SU-DHL-6 (cell line): ENCODE results near the gene NAV2.

Experiments used
- H2AFZ ChIP-seq: fragments of 200-600 bp; sonication (generic); 2 replicates; pipeline ENCODE4 v1.6.1; 2014; ENCODE audit warnings: low read depth, mild to moderate bottlenecking, moderate library complexity, mixed read lengths, antibody characterized with exemption, low read length; ENCODE audit not compliant: severe bottlenecking
- H3F3A ChIP-seq: fragments of 200-600 bp; shearing (Covaris generic); 2 replicates; pipeline ENCODE4 v1.6.0; 2016; ENCODE audit warnings: antibody characterized with exemption, mild to moderate bottlenecking; ENCODE audit not compliant: insufficient read depth
- H3K27ac ChIP-seq: fragments of 200-600 bp; sonication (generic); 2 replicates; pipeline ENCODE4 v1.5.1; 2016; ENCODE audit warnings: low read depth, mild to moderate bottlenecking, low read length, moderate library complexity, mixed read lengths
- H3K27me3 ChIP-seq: fragments of 200-600 bp; sonication (generic), shearing (Covaris generic); 2 replicates; pipeline ENCODE4 v1.6.0; 2014; ENCODE audit warnings: mild to moderate bottlenecking, low read length
- H3K36me3 ChIP-seq: fragments of 200-600 bp; sonication (generic); 2 replicates; pipeline ENCODE4 v1.6.1; 2014; ENCODE audit warnings: mild to moderate bottlenecking, low read length, mixed read lengths
- H3K4me2 ChIP-seq: fragments of 300-600, 200-600 bp; shearing (Covaris generic), sonication (generic); 2 replicates; pipeline ENCODE4 v1.6.0; 2014; ENCODE audit warnings: low read length, low read depth, mild to moderate bottlenecking; ENCODE audit not compliant: poor library complexity, severe bottlenecking
- H3K4me3 ChIP-seq: fragments of 200-600 bp; sonication (generic); 2 replicates; pipeline ENCODE4 v1.5.1; 2014; ENCODE audit warnings: antibody characterized with exemption, low read length, mild to moderate bottlenecking, mixed read lengths; ENCODE audit not compliant: insufficient read depth, poor library complexity, severe bottlenecking
- H3K79me2 ChIP-seq: fragments of 200-600 bp; sonication (generic); 2 replicates; pipeline ENCODE4 v1.6.1; 2014; ENCODE audit warnings: mild to moderate bottlenecking, low read length, moderate library complexity; ENCODE audit not compliant: insufficient read depth
- H3K9ac ChIP-seq: fragments of 200-600 bp; sonication (generic); 2 replicates; pipeline ENCODE4 v1.7.0; 2014; ENCODE audit warnings: mild to moderate bottlenecking, low read length
- H3K9me2 ChIP-seq: fragments of 200-600 bp; sonication (generic); replicated peaks from 2 replicates; pipeline ENCODE4 v1.6.1; 2014; ENCODE audit warnings: low read length; ENCODE audit not compliant: insufficient read depth
- H3K9me3 ChIP-seq: fragments of 200-600 bp; sonication (generic); 2 replicates; pipeline ENCODE4 v1.6.1; 2014; ENCODE audit warnings: low read length, mixed read lengths; ENCODE audit not compliant: insufficient read depth
- H4K20me1 ChIP-seq: fragments of 200-600 bp; sonication (generic); 2 replicates; pipeline ENCODE4 v1.6.1; 2014; ENCODE audit warnings: low read depth, mild to moderate bottlenecking, antibody characterized with exemption, low read length, moderate library complexity, mixed read lengths
- CTCF ChIP-seq: fragments of 200-600 bp; sonication (generic); IDR thresholded peaks from one replicate; pipeline ENCODE4 v1.5.1; 2017; ENCODE audit warnings: antibody characterized with exemption, mild to moderate bottlenecking, low read length, moderate library complexity; ENCODE audit not compliant: insufficient read depth, poor library complexity, severe bottlenecking
- EZH2phosphoT487 ChIP-seq: fragments of 200-600 bp; sonication (generic), shearing (Covaris generic); conservative IDR thresholded peaks from 2 replicates; pipeline ENCODE4 v1.6.1; 2018; ENCODE audit warnings: mild to moderate bottlenecking, antibody characterized with exemption, low read length, moderate library complexity, mixed read lengths

The NAV2 gene

GRCh38 chr11:19746086-19746485, 33.4 kb downstream of the NAV2 start:
- Histone ChIP-seq H3K4me2 (no peak overlapping the region), H3K27me3 (no peaks in the 10 kb centered on the region), H2AFZ (no peak overlapping the region), H3K4me3 (no peak overlapping the region), H3K79me2 (no peaks in the 10 kb centered on the region), H4K20me1 (no peaks in the 10 kb centered on the region), H3K9me3 (no peaks in the 10 kb centered on the region), H3K27ac (no peak overlapping the region), H3F3A (no peaks in the 10 kb centered on the region), H3K36me3 (no peaks in the 10 kb centered on the region), H3K9me2 (no peaks in the 10 kb centered on the region), H3K9ac (no peak overlapping the region)
- TF ChIP-seq EZH2phosphoT487 (no peak), CTCF (no peak)

- Histone ChIP-seq H3K27ac (no peak overlapping the region), H3K79me2 (no peaks in the 10 kb centered on the region), H3K4me3 (no peak overlapping the region), H2AFZ (no peak overlapping the region), H3F3A (no peaks in the 10 kb centered on the region), H3K9ac (no peak overlapping the region), H3K36me3 (no peaks in the 10 kb centered on the region), H3K27me3 (no peaks in the 10 kb centered on the region), H3K9me2 (no peaks in the 10 kb centered on the region), H4K20me1 (no peaks in the 10 kb centered on the region), H3K4me2 (no peak overlapping the region), H3K9me3 (no peaks in the 10 kb centered on the region)
- TF ChIP-seq CTCF, result no peak
- no peak for TF ChIP-seq EZH2phosphoT487
These were observed 35.0 kb downstream of the NAV2 start for GRCh38 chr11:19747634-19748033.

- TF ChIP-seq CTCF, result no peak
- Histone ChIP-seq H3K4me2 (no peak overlapping the region), H3K9me3 (no peaks in the 10 kb centered on the region), H3K27me3 (no peaks in the 10 kb centered on the region), H3K36me3 (no peaks in the 10 kb centered on the region), H3K4me3 (no peak overlapping the region), H3K27ac (no peak overlapping the region), H2AFZ (no peak overlapping the region), H4K20me1 (no peaks in the 10 kb centered on the region), H3K9me2 (no peaks in the 10 kb centered on the region), H3F3A (no peaks in the 10 kb centered on the region), H3K9ac (no peak overlapping the region), H3K79me2 (no peaks in the 10 kb centered on the region)
These were observed 38.4 kb downstream of the NAV2 start for GRCh38 chr11:19751055-19751454.
